Activated naive CD4-positive, alpha-beta T cell treated with anti-CD3 and anti-CD28 coated beads, Interleukin-2, amount 50 U/mL, for 16 hours (primary cell): ENCODE data around the gene PRTN3.

ENCODE experiments used
- DNase-seq: peaks from one replicate; pipeline ENCODE4 v3.0.0-alpha.2; 2020

Gene PRTN3

DNA sequence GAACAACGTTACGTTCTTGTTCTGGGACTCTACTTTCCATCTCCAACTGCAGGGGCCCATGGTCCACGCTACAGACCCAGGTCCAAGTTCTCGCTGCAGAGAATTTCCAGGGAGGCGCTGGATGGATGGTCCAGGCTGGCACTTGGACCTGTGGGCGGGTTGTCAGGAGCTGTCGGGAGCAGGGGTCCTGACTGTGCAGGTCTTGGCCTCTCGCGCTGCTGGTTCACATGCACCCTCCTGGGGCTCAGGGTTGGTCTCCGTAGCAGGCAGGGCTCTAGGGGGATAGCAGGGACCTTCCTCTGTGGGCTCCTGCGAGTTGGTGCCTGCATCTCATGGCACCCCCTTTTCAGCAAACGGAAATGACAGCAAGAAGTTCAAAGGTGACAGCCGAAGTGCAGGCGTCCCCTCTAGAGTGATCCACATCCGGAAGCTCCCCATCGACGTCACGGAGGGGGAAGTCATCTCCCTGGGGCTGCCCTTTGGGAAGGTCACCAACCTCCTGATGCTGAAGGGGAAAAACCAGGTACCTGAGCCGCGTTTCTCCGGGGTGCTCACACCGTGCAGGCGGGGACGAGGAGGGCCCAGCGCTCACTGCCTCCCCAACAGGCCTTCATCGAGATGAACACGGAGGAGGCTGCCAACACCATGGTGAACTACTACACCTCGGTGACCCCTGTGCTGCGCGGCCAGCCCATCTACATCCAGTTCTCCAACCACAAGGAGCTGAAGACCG is 36.9 kb upstream of the PRTN3 start:
- DNase-seq = no peak

DNA sequence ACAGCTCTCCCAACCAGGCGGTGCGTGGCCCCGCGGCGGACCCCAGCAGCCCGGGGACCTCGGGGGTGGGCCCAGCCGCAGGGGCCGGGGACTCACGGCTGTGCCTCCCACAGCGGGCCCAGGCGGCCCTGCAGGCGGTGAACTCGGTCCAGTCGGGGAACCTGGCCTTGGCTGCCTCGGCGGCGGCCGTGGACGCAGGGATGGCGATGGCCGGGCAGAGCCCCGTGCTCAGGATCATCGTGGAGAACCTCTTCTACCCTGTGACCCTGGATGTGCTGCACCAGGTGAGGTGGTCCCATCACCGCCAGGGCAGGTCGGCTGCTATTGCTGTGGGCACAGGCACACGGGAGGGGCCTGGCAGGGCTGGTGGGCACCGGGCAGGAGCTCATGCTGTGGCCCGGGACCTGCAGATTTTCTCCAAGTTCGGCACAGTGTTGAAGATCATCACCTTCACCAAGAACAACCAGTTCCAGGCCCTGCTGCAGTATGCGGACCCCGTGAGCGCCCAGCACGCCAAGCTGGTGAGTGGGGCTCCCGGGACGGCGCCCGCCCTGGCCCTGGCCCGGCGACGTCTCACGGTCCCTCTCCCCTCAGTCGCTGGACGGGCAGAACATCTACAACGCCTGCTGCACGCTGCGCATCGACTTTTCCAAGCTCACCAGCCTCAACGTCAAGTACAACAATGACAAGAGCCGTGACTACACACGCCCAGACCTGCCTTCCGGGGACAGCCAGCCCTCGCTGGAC is 36.2 kb upstream of the PRTN3 start:
- DNase-seq = no peak

DNA sequence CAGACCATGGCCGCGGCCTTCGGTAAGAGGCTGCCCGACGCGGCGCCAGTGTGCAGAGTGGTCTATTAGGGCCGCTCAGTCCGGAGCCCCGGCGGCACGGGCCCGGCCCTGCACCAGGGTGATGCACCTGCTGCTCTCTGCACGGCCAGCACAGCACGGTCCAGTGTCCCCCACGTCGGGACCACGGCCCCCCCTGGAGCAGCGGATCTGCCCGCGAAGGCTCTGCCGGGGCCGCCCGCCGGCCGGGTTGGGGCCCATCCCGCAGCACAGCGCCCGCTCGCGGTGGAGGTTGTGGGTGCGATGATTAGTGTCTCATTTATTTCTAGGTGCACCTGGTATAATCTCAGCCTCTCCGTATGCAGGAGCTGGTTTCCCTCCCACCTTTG is 35.6 kb upstream of the PRTN3 start:
- DNase-seq = no peak

DNA sequence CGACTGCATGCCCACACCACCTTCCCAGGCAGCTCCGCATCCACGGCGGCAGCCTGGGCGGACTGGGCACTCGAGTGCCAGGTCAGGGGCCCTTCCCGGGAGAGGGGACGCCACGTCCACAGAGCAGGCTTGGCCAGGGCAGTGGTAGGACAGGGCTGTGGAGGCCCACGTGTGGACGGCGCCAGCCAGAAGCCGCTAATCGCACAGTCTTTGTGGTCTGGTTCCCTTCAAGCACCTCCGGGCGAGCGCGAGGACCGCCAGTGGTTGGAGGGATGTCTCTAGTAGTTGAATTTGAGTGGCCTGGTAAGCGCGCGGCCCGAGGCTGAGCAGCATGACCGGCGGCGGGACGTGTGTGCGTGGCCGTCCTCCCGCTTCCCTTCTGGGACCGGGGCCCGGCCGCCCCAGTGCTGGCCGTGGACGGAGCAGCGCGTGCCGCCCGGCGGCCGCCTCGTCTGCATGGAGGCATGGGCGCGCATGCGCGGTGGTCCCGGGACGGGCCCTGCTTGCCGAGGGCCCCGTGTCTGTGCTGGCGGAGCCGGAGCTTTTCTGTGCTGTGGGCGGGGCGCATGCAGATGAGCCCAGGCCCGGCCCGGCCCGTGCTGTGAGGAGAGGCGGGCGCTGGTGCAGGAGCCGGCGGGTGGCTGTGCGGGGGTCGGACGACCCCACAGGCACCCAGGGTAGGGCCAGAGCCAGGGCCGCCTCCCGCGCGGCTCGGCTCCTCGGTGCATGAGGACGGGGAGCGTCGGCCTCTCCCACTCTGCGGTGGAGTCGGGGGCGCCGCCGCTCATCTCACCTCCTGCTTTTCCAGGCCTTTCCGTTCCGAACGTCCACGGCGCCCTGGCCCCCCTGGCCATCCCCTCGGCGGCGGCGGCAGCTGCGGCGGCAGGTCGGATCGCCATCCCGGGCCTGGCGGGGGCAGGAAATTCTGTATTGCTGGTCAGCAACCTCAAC is 34.9 kb upstream of the PRTN3 start:
- DNase-seq = no peak

DNA sequence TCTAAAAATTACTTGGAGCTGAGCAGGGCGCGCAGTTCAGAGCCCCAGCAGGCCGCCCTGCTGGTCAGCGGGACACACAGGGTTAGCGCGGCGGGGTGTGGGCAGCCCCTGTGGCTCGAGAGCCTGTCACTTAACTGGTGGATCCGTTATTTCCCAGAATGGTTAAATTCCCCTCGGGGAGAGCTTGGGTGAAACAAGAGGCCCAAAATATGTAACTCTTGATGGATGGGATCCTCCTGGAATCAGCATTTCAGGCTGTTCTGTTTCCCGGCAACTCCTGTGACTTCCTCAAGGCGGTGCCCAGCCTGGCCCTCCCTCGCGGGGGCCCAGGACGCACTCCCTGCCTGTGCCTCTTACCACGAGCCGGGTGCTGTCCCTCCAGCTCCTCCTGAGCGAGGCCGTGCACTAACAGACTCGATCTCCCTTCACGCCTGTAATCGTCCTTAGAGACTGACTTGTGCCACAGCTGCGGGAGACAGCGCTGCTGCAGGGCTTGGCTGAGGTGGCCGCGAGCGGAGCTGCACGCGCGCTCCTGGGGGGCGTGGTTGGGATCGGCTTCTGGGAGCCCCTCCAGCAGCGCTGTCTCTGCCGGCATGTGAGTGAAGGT is 33.9 kb upstream of the PRTN3 start:
- no peak for DNase-seq

DNA sequence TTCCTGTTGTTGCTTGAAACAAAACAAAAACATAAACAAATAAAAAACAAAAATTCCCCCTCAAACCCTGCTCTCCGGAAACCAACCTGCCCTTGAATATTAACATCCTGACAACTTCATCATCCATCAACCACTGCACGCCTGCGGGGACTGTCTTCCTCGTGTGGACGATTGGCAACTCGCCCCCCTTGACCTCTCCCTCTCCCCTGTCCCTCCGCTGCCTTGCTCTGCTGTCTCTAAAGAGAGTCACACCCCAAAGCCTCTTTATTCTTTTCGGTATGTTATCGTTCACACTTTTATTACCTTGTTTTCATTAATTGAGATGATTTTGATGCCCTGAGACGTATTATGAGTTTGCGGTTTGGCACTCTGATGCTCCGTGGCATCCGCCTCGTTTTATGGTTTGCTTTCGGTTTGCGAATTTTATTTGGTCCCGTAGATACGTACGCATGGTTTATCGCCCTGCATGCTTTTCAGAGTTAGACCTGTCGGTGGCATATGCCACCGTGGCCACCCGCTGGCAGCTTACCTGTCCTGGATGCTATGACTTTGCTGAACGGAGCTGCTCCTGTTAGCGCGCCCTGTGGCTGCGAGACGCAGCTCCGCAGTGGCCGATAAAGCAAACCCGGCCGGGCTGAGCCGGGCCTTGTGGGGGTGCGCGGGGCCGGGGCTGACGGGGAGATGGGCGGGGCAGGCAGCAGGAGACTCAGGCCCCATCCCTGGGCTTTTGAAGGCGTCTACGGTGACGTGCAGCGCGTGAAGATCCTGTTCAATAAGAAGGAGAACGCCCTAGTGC is 33.0 kb upstream of the PRTN3 start:
- no peak for DNase-seq

DNA sequence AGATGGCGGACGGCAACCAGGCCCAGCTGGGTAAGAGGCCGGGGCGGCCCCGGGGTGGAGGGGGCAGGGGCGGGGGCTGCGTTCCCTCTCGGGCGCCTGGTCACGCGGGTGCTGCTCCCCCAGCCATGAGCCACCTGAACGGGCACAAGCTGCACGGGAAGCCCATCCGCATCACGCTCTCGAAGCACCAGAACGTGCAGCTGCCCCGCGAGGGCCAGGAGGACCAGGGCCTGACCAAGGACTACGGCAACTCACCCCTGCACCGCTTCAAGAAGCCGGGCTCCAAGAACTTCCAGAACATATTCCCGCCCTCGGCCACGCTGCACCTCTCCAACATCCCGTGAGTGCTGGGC is 32.4 kb upstream of the PRTN3 start:
- DNase-seq = no peak

DNA sequence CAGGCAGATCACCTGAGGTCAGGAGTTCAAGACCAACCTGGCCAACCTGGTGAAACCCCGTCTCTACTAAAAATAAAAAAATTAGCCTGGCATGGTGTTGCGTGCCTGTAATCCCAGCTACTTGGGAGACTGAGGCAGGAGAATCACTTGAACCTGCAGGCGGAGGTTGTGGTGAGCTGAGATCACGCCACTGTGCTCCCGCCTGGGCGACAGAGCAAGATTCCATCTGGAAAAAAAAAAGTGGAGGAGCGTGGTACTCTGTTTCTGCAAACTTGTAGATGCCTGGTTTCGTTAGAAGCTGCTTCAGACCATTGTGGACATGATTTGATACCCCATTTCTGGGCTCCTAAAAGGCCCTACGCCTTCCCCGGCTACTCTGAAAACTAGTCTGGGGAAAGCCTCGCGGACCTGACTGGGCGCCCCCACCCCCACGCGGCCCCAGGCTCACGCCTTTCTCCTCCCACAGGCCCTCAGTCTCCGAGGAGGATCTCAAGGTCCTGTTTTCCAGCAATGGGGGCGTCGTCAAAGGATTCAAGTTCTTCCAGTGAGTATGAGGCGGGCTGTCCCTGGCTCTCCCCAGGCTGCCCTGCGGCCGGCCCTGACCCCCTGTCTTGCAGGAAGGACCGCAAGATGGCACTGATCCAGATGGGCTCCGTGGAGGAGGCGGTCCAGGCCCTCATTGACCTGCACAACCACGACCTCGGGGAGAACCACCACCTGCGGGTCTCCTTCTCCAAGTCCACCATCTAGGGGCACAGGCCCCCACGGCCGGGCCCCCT is 30.5 kb upstream of the PRTN3 start:
- DNase-seq = no peak

DNA sequence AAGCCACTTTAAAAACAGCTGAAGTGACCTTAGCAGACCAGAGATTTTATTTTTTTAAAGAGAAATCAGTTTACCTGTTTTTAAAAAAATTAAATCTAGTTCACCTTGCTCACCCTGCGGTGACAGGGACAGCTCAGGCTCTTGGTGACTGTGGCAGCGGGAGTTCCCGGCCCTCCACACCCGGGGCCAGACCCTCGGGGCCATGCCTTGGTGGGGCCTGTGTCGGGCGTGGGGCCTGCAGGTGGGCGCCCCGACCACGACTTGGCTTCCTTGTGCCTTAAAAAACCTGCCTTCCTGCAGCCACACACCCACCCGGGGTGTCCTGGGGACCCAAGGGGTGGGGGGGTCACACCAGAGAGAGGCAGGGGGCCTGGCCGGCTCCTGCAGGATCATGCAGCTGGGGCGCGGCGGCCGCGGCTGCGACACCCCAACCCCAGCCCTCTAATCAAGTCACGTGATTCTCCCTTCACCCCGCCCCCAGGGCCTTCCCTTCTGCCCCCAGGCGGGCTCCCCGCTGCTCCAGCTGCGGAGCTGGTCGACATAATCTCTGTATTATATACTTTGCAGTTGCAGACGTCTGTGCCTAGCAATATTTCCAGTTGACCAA is 29.8 kb upstream of the PRTN3 start:
- DNase-seq = no peak

DNA sequence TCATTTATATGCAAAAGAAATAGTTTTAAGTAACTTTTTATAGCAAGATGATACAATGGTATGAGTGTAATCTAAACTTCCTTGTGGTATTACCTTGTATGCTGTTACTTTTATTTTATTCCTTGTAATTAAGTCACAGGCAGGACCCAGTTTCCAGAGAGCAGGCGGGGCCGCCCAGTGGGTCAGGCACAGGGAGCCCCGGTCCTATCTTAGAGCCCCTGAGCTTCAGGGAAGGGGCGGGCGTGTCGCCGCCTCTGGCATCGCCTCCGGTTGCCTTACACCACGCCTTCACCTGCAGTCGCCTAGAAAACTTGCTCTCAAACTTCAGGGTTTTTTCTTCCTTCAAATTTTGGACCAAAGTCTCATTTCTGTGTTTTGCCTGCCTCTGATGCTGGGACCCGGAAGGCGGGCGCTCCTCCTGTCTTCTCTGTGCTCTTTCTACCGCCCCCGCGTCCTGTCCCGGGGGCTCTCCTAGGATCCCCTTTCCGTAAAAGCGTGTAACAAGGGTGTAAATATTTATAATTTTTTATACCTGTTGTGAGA is 29.2 kb upstream of the PRTN3 start:
- DNase-seq = no peak

DNA sequence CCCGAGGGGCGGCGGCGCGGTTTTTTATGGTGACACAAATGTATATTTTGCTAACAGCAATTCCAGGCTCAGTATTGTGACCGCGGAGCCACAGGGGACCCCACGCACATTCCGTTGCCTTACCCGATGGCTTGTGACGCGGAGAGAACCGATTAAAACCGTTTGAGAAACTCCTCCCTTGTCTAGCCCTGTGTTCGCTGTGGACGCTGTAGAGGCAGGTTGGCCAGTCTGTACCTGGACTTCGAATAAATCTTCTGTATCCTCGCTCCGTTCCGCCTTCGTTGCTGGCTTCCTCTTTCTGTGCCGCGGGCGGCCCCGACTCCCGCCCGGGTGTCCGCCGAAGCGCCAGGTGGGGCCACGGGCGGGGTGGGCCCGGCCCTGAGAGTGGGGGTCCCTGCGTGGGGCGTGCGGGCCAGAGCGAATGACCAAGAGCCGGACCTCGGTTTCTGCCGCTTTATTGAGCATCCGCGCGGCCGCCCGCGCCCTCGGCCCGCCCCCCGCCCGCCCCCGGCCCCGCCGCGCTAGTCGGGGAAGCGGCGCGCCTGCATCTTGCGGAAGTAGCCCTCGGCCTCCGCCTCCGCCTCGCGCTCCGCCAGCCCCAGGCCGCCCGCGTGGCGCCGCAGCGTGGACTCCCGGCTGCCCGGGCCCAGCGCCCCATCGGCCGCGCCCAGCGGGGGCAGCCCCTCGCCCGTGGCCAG is 28.6 kb upstream of the PRTN3 start:
- DNase-seq = no peak

DNA sequence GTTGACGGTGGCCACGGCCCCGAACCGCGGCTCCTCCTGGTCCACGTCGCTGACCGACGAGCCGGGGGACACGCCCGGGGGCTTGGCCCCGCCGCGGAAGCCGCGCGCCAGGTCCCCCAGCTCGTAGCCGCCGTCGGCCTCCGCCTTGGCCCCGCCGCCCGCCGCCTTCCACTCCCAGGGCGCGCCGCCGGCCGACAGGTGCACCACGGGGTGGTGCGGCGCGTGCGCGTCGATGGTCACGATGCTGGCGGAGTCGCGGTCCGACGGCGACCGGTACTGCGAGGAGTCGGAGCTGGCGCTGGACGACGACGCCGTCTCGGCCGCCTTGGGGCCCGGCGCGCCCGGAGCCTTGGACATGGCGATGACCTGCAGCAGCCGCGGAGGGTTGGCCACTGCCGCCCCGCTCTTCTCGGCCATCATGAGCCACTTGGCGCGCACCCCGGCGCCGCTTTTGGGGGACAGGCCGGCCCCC is 28.0 kb upstream of the PRTN3 start:
- no peak for DNase-seq

DNA sequence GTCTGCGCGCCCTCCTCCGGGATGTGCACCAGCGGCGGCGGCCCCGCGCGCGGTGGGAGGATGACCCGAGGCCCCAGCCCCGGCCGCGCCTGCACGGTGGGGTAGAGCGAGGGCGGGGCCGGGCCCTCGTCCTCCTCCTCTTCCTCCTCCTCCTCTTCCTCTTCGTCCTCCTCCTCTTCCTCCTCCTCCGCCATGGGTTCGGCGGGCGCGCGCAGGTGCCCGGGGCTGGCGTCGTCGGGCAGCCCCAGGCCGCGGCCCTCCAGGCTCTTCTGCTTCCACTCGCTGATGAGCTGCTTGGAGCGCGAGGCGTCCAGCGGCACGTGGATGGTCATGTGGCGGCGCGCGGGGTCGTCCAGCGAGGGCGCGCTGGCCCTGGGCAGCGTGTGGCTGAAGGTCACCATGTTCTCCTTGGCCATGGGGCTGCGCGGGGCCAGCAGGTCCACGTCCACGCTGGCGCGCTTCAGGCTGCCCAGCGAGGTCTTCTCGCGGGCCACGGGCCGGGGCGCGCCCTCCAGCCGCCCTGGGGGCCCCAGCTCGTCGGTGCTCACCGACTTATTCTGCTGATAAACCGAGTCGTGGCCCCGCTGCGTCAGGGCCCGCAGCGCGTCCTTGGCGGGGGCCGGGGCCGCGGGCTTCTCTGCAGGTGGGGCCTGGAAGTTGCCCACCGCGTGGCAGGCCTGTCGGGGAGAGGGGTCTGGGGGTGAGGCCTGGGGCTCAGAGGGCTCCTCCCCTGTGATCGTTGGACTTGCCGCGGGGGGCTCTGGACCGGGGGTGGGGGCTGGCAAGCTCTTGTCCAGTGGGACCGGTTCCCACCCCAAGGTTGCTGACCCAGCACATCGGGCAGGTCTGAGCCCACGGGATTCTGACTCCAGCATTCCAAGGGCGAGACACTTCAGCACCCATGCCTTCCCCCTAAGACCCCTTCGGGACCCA is 27.3 kb upstream of the PRTN3 start:
- DNase-seq = no peak

DNA sequence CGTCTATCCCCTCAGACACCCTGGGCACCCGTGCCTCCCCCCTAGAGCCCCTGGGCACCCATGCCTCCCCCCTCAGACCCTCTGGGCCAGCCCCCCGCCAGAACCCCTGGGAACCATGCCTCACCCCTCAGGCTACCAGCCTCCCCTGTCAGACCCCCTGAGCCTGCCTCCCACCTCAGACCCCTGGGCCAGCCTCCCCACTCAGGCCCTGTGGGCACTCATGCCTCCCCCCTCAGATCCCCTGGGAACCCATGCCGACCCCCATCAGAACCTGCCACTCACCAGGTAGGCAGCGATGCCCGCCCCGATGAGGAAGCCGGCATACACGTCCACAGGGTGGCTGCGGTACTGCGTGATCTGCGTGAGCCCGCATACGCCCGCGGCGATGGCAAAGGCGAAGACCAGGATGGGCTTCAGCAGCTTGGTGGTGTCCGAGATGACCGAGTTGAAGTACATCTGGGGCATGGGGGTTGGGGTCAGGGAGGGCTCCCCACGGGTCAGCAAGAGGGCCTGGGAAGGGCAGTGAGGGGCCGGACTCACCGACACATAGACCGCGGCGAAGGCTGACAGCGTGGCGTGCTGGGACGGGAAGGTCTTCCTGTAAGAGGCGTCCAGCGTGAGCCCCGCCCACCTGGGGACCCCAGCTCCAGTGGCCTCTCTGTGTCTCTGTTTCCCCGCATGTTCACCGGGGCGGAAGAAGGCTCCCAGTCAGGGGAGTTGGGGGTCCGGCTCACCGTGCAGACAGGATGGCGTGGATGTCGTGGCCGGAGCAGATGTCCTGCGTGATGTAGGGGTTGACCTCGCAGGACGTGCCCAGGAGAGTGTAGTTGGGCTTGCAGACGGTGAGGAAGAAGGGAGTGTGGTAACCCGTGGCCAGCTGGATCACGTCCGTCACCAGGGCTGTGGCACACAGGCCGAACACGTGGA is 26.4 kb upstream of the PRTN3 start:
- no peak for DNase-seq

DNA sequence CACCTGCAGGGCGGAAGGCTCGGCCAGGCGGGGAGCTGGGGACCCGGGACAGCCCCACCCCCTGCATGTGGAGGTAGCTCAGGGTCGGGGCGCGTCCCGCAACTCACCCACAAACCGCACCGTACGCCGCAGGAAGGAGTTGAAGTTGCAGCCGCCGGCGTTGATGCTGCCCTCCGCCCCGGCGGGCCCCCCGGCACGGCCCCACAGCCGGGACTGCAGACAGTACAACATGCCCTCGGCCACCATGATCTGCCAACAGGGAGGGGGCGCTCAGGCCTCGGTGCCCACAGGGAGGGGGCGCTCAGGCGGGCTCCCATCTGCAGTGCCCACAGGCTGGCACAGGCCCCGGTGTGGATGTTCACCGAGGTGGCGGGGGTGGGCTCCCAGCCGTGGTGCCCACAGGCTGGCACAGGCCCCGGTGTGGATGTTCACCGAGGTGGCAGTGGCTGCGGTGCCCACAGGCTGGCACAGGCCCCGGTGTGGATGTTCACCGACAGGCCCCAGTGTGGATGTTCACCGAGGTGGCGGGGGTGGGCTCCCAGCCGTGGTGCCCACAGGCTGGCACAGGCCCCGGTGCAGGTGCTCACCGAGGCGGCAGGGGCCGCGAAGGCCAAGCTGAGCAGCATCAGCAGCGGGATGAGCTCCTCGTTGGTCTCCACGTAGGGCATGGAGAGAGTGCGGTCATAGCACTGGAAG is 25.6 kb upstream of the PRTN3 start:
- no peak for DNase-seq

DNA sequence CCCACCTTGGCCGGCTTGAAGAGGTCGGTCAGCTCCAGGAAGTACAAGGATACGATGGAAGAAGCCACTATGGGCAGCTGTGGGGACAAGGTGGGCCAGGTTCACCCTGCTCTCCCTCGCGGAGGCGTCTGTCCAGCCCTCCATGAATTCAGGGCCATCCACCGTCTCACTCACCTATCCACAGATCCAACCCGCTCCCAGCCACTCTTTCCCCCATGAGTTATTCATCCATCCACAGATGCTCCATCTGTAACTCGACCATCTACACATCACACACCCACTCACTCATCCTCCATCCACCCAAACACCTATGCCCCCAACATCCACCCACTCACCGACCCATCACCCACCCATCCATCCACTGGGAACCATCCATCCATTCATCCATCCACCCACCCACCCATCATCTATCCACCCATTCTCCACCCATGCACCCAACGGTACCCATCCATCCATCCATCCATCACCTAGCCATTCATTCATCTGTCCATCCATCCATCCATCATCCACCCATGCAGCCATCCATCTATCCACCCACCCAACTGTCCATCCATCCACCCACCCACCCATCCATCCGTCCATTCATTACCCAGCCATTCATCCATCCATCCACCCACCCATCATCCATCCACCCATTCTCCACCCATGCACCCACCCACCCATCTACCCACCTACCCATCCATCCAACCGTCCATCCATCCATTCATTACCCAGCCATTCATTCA is 24.9 kb upstream of the PRTN3 start:
- no peak for DNase-seq
